CD4-positive, alpha-beta T cell (primary cell): ENCODE data around the gene ATP11A. TPM values are rescaled to one million over a fixed set of nuclear protein-coding genes. Genes with fewer than 3 reads are reported as not detected.

Experiments
- ATAC-seq: fragments of 200-7000 bp; cut with Tn5 transposase; one replicate; pipeline ENCODE4 v1.10.0; 2022; ENCODE audit warnings: mild to moderate bottlenecking; ENCODE audit not compliant: poor library complexity
- CTCF ChIA-PET: fragments of 350-600 bp; sonication (Branson Sonifier 250); formaldehyde crosslinking; loops from one replicate; lab custom pipeline; 2021; ENCODE audit warnings: antibody characterized with exemption, inconsistent platforms; lab: Charles Lee
- POLR2A ChIA-PET: fragments of 350-600 bp; sonication (Branson Sonifier 250); formaldehyde crosslinking; loops from one replicate; lab custom pipeline; 2021; ENCODE audit warnings: antibody characterized with exemption, inconsistent platforms; lab: Charles Lee
- DNase-seq, 14 experiments: peaks; one replicate each; pipeline ENCODE4 v3.0.0-alpha.2; 2013 to 2020; ENCODE audit warnings: mixed read lengths in 2 of 14
- H3K27ac ChIP-seq, 2 donors: one replicate each; pipeline versions ENCODE4 v1.5.1 to v1.7.0; 2013; ENCODE audit warnings: low read length in 2 of 2, low read depth in 1 of 2, mild to moderate bottlenecking in 1 of 2
- H3K27me3 ChIP-seq, 2 experiments: 1 replicate in 1 of 2; 2 replicates in 1 of 2; pipeline versions ENCODE4 v1.6.1 to v1.7.0; 2013; ENCODE audit warnings: low read length in 2 of 2, control low read depth in 1 of 2, mild to moderate bottlenecking in 1 of 2, moderate library complexity in 1 of 2; ENCODE audit not compliant: insufficient read depth in 2 of 2, control insufficient read depth in 1 of 2
- H3K36me3 ChIP-seq: one replicate; pipeline ENCODE4 v1.6.1; 2013; ENCODE audit warnings: low read length, control low read depth; ENCODE audit not compliant: insufficient read depth
- H3K4me1 ChIP-seq: one replicate; pipeline ENCODE4 v1.6.1; 2013; ENCODE audit warnings: low read length, control low read depth; ENCODE audit not compliant: insufficient read depth
- H3K4me3 ChIP-seq: one replicate; pipeline ENCODE4 v1.5.1; 2013; ENCODE audit warnings: mild to moderate bottlenecking, low read length, moderate library complexity
- H3K9me3 ChIP-seq, 2 experiments: 1 replicate in 1 of 2; 2 replicates in 1 of 2; pipeline versions ENCODE4 v1.6.1 to v1.7.0; 2013; ENCODE audit warnings: low read length in 2 of 2, mild to moderate bottlenecking in 2 of 2, control low read depth in 1 of 2, moderate library complexity in 1 of 2; ENCODE audit not compliant: control insufficient read depth in 1 of 2, insufficient read depth in 1 of 2
- H3K27ac Mint-ChIP-seq: one replicate; pipeline ENCODE4 v1.8.0; 2020; ENCODE audit warnings: mixed read lengths
- H3K27me3 Mint-ChIP-seq: one replicate; pipeline ENCODE4 v1.8.0; 2021; ENCODE audit warnings: mixed read lengths
- H3K36me3 Mint-ChIP-seq: one replicate; pipeline ENCODE4 v1.8.0; 2021; ENCODE audit warnings: low read depth, mixed read lengths
- H3K4me1 Mint-ChIP-seq: one replicate; pipeline ENCODE4 v1.8.0; 2021; ENCODE audit warnings: low read depth, mixed read lengths
- H3K4me3 Mint-ChIP-seq: one replicate; pipeline ENCODE4 v1.8.0; 2020; ENCODE audit warnings: mild to moderate bottlenecking, mixed read lengths
- H3K9me3 Mint-ChIP-seq: one replicate; pipeline ENCODE4 v1.8.0; 2020; ENCODE audit warnings: mixed read lengths
- CTCF ChIP-seq: fragments of 200-600 bp; IDR thresholded peaks from one replicate; pipeline ENCODE4 v1.8.0; 2022; ENCODE audit warnings: antibody characterized with exemption, mild to moderate bottlenecking
- intact Hi-C, 2 experiments: fragments of 100-400 bp; cut with DNase I in 1 of 2; cut with micrococcal nuclease in 1 of 2; formaldehyde crosslinking; loops; one replicate each; pipeline versions ENCODE4 v1.15.1 to v1.9.0; 2023 to 2025; cut with DNase I, micrococcal nuclease
- total RNA-seq, 174 experiments: library from RNA in 2 of 174; stranded (reverse) in 2 of 174; gene quantifications; one replicate each; pipeline ENCODE4 v1.2.3 and lab custom pipeline; 2021 to 2026

Gene ATP11A
- total RNA-seq, 2 experiments from 2014 or later: 56.7 to 66.8 TPM

GRCh38 chr13:112898621-112899280 is 208.9 kb downstream of the ATP11A start:
- Mint-ChIP-seq H3K9me3 (no peaks in the 10 kb centered on the region), H3K36me3 (no peaks in the 10 kb centered on the region), H3K4me1 (no peaks in the 10 kb centered on the region), H3K4me3 (no peak overlapping the region), H3K27me3 (peaks cover 6% of the 10 kb centered on the region), H3K27ac (no peak overlapping the region)
- no peak for DNase-seq
- peaks cover 0 to 16% of the 10 kb centered on the region in 2 experiments for H3K9me3 ChIP-seq
- no peak overlapping the region for H3K4me3 ChIP-seq
- no peak overlapping the region for H3K27ac ChIP-seq
- no peak for ATAC-seq
- H3K27me3 ChIP-seq: peaks cover 0 to 15% of the 10 kb centered on the region in 2 experiments
- H3K4me1 ChIP-seq: peaks cover 18% of the 10 kb centered on the region
- POLR2A ChIA-PET: no interaction called here
- intact Hi-C loops: no loop called here
- no peaks in the 10 kb centered on the region for H3K36me3 ChIP-seq
- TF ChIP-seq CTCF: no peak
- CTCF ChIA-PET: no interaction called here

- Mint-ChIP-seq H3K9me3 (no peaks in the 10 kb centered on the region), H3K4me1 (no peaks in the 10 kb centered on the region), H3K27me3 (peaks cover 6% of the 10 kb centered on the region), H3K36me3 (no peaks in the 10 kb centered on the region), H3K4me3 (no peak overlapping the region), H3K27ac (no peak overlapping the region)
- no peaks in the 10 kb centered on the region for H3K36me3 ChIP-seq
- DNase-seq (peak in 1 of 14 experiments; percentile 26), ATAC-seq (no peak)
- intact Hi-C loops: no loop called here
- ChIA-PET POLR2A (no interaction called here), CTCF (no interaction called here)
- peaks cover 0 to 15% of the 10 kb centered on the region in 2 experiments for H3K27me3 ChIP-seq
- no peak for TF ChIP-seq CTCF
- no peak overlapping the region for H3K4me3 ChIP-seq
- peaks cover 14% of the 10 kb centered on the region for H3K4me1 ChIP-seq
- peaks cover 3 to 22% of the 10 kb centered on the region in 2 experiments for H3K9me3 ChIP-seq
- H3K27ac ChIP-seq: no peak overlapping the region
Measured at GRCh38 chr13:112899281-112900225, 209.7 kb downstream of the ATP11A start.

GRCh38 chr13:112900226-112900600 is 210.4 kb downstream of the ATP11A start:
- Histone ChIP-seq H3K9me3 (peaks cover 9 to 22% of the 10 kb centered on the region in 2 experiments), H3K4me1 (peaks cover 8% of the 10 kb centered on the region), H3K27ac (no peak overlapping the region), H3K4me3 (no peak overlapping the region), H3K27me3 (peaks cover 0 to 12% of the 10 kb centered on the region in 2 experiments), H3K36me3 (no peaks in the 10 kb centered on the region)
- POLR2A ChIA-PET: no interaction called here
- no peak for TF ChIP-seq CTCF
- no peak overlapping the region for H3K27ac Mint-ChIP-seq
- no peak for ATAC-seq
- intact Hi-C loops: no loop called here
- peaks cover 6% of the 10 kb centered on the region for H3K27me3 Mint-ChIP-seq
- CTCF ChIA-PET: no interaction called here
- no peaks in the 10 kb centered on the region for H3K9me3 Mint-ChIP-seq
- no peaks in the 10 kb centered on the region for H3K36me3 Mint-ChIP-seq
- DNase-seq: no peak
- no peaks in the 10 kb centered on the region for H3K4me1 Mint-ChIP-seq
- H3K4me3 Mint-ChIP-seq: no peak overlapping the region
